SK-N-SH (cell line): Measurements from ENCODE around the gene UBAP1L. TPM values are rescaled to one million over a fixed set of nuclear protein-coding genes. Genes with fewer than 3 reads are reported as not detected.

Experiments
- CTCF ChIA-PET: fragments of 300-600, 350-600 bp; formaldehyde crosslinking; extraction: SDS; loops from one replicate; lab custom pipeline; 2021; lab: Yijun Ruan, JAX
- POLR2A ChIA-PET: fragments of 350-600 bp; sonication (Branson Sonifier 250); formaldehyde crosslinking; extraction: SDS; loops from one replicate; lab custom pipeline; 2020; ENCODE audit warnings: antibody characterized with exemption, inconsistent platforms; lab: Yijun Ruan, JAX
- DNase-seq: peaks from one replicate; pipeline ENCODE4 v3.0.0; 2012
- H2AFZ ChIP-seq: fragments of 200-600 bp; sonication (generic); 2 replicates; pipeline ENCODE4 v1.8.1; 2016; ENCODE audit warnings: antibody characterized with exemption, mild to moderate bottlenecking, low read depth
- H3F3A ChIP-seq: fragments of 200-600 bp; sonication (generic); replicated peaks from 2 replicates; pipeline ENCODE3; 2016; ENCODE audit warnings: antibody characterized with exemption, mild to moderate bottlenecking; ENCODE audit not compliant: insufficient read depth
- H3K27ac ChIP-seq, 2 experiments: fragments of 200-500 bp in 1 of 2; fragments of 200-600 bp in 1 of 2; sonication (Bioruptor generic) in 1 of 2; sonication (generic), shearing (Covaris generic) in 1 of 2; 2 replicates each; pipeline versions ENCODE4 v1.5.1 to v1.6.1; 2014 to 2016; ENCODE audit warnings: low read depth in 2 of 2, inconsistent platforms in 1 of 2, low read length in 1 of 2, mild to moderate bottlenecking in 1 of 2, mixed read lengths in 1 of 2
- H3K27me3 ChIP-seq: fragments of 200-600 bp; sonication (generic), shearing (Covaris generic); 2 replicates; pipeline ENCODE4 v1.6.1; 2016; ENCODE audit warnings: mixed run types; ENCODE audit not compliant: insufficient read depth
- H3K36me3 ChIP-seq, 2 experiments: fragments of 200-500 bp in 1 of 2; fragments of 200-600 bp in 1 of 2; sonication (Bioruptor generic) in 1 of 2; sonication (generic) in 1 of 2; replicated peaks in 1 of 2; 2 replicates each; pipeline versions ENCODE3 to v1.5.1; 2014 to 2016; ENCODE audit warnings: low read length in 1 of 2, mild to moderate bottlenecking in 1 of 2; ENCODE audit not compliant: insufficient read depth in 2 of 2, control insufficient read depth in 1 of 2
- H3K4me1 ChIP-seq, 2 experiments: fragments of 200-500 bp in 1 of 2; fragments of 200-600 bp in 1 of 2; sonication (Bioruptor generic) in 1 of 2; sonication (generic), shearing (Covaris generic) in 1 of 2; 2 replicates each; pipeline versions ENCODE4 v1.5.1 to v1.6.1; 2014 to 2016; ENCODE audit warnings: low read depth in 1 of 2, low read length in 1 of 2, mixed run types in 1 of 2; ENCODE audit not compliant: insufficient read depth in 2 of 2, control insufficient read depth in 1 of 2
- H3K4me2 ChIP-seq: fragments of 200-600 bp; sonication (generic), shearing (Covaris generic); 2 replicates; pipeline ENCODE4 v1.6.1; 2017; ENCODE audit warnings: mixed run types
- H3K4me3 ChIP-seq, 2 experiments: fragments of 200-500 bp in 1 of 2; fragments of 200-600 bp in 1 of 2; sonication (Bioruptor generic) in 1 of 2; sonication (generic), shearing (Covaris generic) in 1 of 2; 2 replicates each; pipeline versions ENCODE4 v1.5.1 to v1.8.1; 2014 to 2016; ENCODE audit warnings: low read depth in 2 of 2, inconsistent platforms in 1 of 2, low read length in 1 of 2, mild to moderate bottlenecking in 1 of 2, mixed read lengths in 1 of 2, moderate library complexity in 1 of 2
- H3K79me2 ChIP-seq: fragments of 200-600 bp; sonication (generic); 2 replicates; pipeline ENCODE4 v1.8.1; 2017; ENCODE audit warnings: mild to moderate bottlenecking; ENCODE audit not compliant: insufficient read depth
- H3K9ac ChIP-seq: fragments of 200-600 bp; sonication (generic); 2 replicates; pipeline ENCODE4 v1.6.1; 2017; ENCODE audit warnings: mixed run types
- H3K9me2 ChIP-seq: fragments of 200-600 bp; sonication (generic); 2 replicates; pipeline ENCODE4 v1.6.1; 2017; ENCODE audit warnings: mixed run types
- H3K9me3 ChIP-seq: fragments of 200-600 bp; sonication (generic); 2 replicates; pipeline ENCODE4 v1.6.1; 2017; ENCODE audit warnings: mixed run types, mild to moderate bottlenecking, moderate library complexity
- H4K20me1 ChIP-seq: fragments of 200-600 bp; sonication (generic); 2 replicates; pipeline ENCODE4 v1.6.1; 2017; ENCODE audit warnings: mild to moderate bottlenecking, mixed run types; ENCODE audit not compliant: insufficient read depth
- CHD2 ChIP-seq: fragments of 150-350 bp; IDR thresholded peaks from 2 replicates; pipeline ENCODE4 v1.6.1; 2018; ENCODE audit warnings: low read length; ENCODE audit not compliant: partially characterized antibody
- ELF1 ChIP-seq: IDR thresholded peaks from 2 replicates; pipeline ENCODE4 v1.4.0; 2012
- FOXJ3 ChIP-seq: sonication (generic); formaldehyde crosslinking; IDR thresholded peaks from 2 replicates; pipeline ENCODE4 v1.5.1; 2020; ENCODE audit warnings: mild to moderate bottlenecking, missing genetic modification reagents
- FOXM1 ChIP-seq: IDR thresholded peaks from 2 replicates; pipeline ENCODE4 v1.4.0; 2012; ENCODE audit warnings: low read depth, mild to moderate bottlenecking
- GABPA ChIP-seq: IDR thresholded peaks from 2 replicates; pipeline ENCODE4 v1.4.0; 2012; ENCODE audit warnings: low read depth, mild to moderate bottlenecking
- GATA2 ChIP-seq: sonication (generic); formaldehyde crosslinking; IDR thresholded peaks from 2 replicates; pipeline ENCODE4 v1.5.0; 2020; ENCODE audit warnings: mild to moderate bottlenecking, missing genetic modification reagents
- NRF1 ChIP-seq: IDR thresholded peaks from 2 replicates; pipeline ENCODE4 v1.6.1; 2012; ENCODE audit warnings: low read depth, mild to moderate bottlenecking, low read length
- POLR2AphosphoS5 ChIP-seq: IDR thresholded peaks from 2 replicates; pipeline ENCODE4 v1.6.1; 2012; ENCODE audit warnings: low read depth, low read length
- TAF1 ChIP-seq: IDR thresholded peaks from 2 replicates; pipeline ENCODE4 v1.6.1; 2012; ENCODE audit warnings: low read depth, mild to moderate bottlenecking, low read length, moderate library complexity, borderline replicate concordance
- TEAD4 ChIP-seq: IDR thresholded peaks from 2 replicates; pipeline ENCODE4 v1.4.0; 2012; ENCODE audit warnings: mild to moderate bottlenecking, borderline replicate concordance; ENCODE audit not compliant: insufficient read depth
- YY1 ChIP-seq: IDR thresholded peaks from 2 replicates; pipeline ENCODE4 v1.4.0; 2012; ENCODE audit warnings: low read depth, mild to moderate bottlenecking
- WGBS: methylation state at CpG from one replicate; pipeline ENCODE4 v1.1.6; 2017; ENCODE audit warnings: low lambda C conversion rate; 5-methylcytosine and 5-hydroxymethylcytosine counted together
- polyA plus RNA-seq, 3 experiments: library from polyadenylated mRNA; depleted of rRNA; stranded (reverse); fragments of >200 nt; gene quantifications; 2 replicates each; pipeline ENCODE4 v1.2.3, GENCODE V29; 2012
- TF ChIP-seq, protein P1 (sequence below): IDR thresholded peaks from 2 replicates; pipeline ENCODE4 v1.4.0; 2012; ENCODE audit warnings: low read depth
- TF ChIP-seq, protein P2 (sequence below): IDR thresholded peaks from 2 replicates; pipeline ENCODE4 v1.4.0; 2012; ENCODE audit warnings: low read depth, borderline replicate concordance
- TF ChIP-seq, protein P3 (sequence below): IDR thresholded peaks from 2 replicates; pipeline ENCODE4; 2012
- TF ChIP-seq, protein P4 (sequence below): fragments of 200-600 bp; sonication (generic); IDR thresholded peaks from 2 replicates; pipeline ENCODE4 v1.6.1; 2017; ENCODE audit warnings: antibody characterized with exemption, mild to moderate bottlenecking, moderate library complexity
- TF ChIP-seq, protein P5 (sequence below): IDR thresholded peaks from 2 replicates; pipeline ENCODE4 v1.6.1; 2012; ENCODE audit warnings: mild to moderate bottlenecking, low read depth, low read length, moderate library complexity
- TF ChIP-seq, protein P6 (sequence below): fragments of 150-350 bp; IDR thresholded peaks from 2 replicates; pipeline ENCODE4 v1.6.1; 2016; ENCODE audit warnings: mild to moderate bottlenecking, low read depth, low read length

Gene UBAP1L
- polyA plus RNA-seq, 1 of the 3 experiments (the other 2 are of a cell fraction), result 1.8 TPM

DNA sequence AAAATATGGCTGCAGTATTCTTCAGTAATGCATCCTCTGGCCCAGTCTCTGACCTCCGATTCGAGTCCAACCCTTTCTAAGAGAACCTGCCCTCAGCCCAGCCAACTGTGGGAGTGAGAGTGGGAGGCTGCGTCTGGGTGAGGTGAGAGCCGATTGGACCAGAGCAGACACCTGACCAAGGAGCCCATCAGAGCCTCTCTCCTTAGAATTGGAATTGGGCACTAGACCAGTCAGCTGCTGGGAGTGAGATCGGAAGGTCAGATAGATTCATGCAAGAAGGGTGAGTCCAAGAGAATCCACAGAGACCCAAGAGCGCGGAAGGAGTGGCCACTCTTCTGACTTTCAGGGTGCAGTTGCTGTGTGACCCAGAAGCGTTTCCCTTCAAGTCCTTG lies 57.5 kb downstream of the UBAP1L start:
- no peak overlapping the region for H3K27ac ChIP-seq

DNA sequence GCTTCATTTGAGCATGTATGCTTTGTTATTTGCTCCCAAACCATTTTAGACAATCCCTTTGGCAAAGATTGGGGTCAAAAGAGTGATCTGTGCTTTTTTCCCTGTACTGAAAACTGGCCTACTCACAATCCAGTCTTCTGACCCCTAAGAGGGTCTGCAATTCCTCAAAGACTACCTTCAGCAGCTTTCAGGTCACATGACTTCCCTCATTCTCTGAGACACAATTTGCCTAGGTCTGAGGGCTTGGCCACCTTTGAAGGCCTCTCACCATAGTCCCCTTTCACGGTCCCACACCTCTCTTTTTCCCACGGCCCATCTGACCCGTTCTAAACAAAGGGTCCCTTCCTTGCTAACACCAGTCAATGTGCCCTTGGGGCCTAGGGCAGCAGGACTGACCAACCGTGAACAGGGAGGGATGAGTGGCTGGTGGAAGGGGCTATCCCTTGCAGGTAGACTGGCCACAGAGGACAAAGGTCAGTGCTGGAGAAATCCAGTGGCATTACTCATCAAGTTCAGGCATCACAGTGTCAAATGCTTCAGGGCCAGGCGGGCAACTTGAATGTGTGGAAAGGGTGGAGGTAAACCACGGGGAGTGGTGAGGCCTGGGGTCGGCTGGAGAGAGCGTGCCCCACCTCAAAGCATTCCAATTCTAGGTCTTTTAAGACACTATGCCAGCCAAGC lies 58.0 kb downstream of the UBAP1L start:
- no peaks in the 10 kb centered on the region for H4K20me1 ChIP-seq
- H3K36me3 ChIP-seq, result no peaks in the 10 kb centered on the region
- DNase-seq, result peak; percentile 12
- no peaks in the 10 kb centered on the region for H3K27me3 ChIP-seq
- H3K9me3 ChIP-seq, result no peaks in the 10 kb centered on the region
- no peak overlapping the region for H3K9ac ChIP-seq
- POLR2A ChIA-PET, result no interaction called here
- peaks cover 0 to 4% of the 10 kb centered on the region in 2 experiments; a peak in 1 of 4 replicates for H3K4me1 ChIP-seq
- H3F3A ChIP-seq, result no peaks in the 10 kb centered on the region
- H3K4me2 ChIP-seq, result no peak overlapping the region
- no peak overlapping the region for H3K4me3 ChIP-seq
- 78% methylated on average over 8 of the region's 8 CpGs for WGBS
- H3K27ac ChIP-seq, result no peak overlapping the region
- no peaks in the 10 kb centered on the region for H3K9me2 ChIP-seq
- H3K79me2 ChIP-seq, result no peaks in the 10 kb centered on the region
- CTCF ChIA-PET, result interaction anchor here (5.2 to 9.3 kb wide), 4 partner anchors 8 to 44 kb away, joined by 39 to 109 read pairs (median 94); partner anchors contain the start of genes KBTBD13 and RASL12
- no peak overlapping the region for H2AFZ ChIP-seq
- TF ChIP-seq TAF1 (no peak), TEAD4 (no peak), CHD2 (no peak), POLR2AphosphoS5 (no peak), ELF1 (no peak), NRF1 (no peak), FOXJ3 (CRISPR knock-in tag) (no peak)
- TF ChIP-seq, protein P1, sequence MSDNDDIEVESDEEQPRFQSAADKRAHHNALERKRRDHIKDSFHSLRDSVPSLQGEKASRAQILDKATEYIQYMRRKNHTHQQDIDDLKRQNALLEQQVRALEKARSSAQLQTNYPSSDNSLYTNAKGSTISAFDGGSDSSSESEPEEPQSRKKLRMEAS, result no peak
- TF ChIP-seq, protein P2, sequence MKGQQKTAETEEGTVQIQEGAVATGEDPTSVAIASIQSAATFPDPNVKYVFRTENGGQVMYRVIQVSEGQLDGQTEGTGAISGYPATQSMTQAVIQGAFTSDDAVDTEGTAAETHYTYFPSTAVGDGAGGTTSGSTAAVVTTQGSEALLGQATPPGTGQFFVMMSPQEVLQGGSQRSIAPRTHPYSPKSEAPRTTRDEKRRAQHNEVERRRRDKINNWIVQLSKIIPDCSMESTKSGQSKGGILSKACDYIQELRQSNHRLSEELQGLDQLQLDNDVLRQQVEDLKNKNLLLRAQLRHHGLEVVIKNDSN, result no peak
- TF ChIP-seq, protein P3, sequence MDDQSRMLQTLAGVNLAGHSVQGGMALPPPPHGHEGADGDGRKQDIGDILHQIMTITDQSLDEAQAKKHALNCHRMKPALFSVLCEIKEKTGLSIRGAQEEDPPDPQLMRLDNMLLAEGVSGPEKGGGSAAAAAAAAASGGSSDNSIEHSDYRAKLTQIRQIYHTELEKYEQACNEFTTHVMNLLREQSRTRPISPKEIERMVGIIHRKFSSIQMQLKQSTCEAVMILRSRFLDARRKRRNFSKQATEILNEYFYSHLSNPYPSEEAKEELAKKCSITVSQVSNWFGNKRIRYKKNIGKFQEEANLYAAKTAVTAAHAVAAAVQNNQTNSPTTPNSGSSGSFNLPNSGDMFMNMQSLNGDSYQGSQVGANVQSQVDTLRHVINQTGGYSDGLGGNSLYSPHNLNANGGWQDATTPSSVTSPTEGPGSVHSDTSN, result no peak
- TF ChIP-seq, protein P4, sequence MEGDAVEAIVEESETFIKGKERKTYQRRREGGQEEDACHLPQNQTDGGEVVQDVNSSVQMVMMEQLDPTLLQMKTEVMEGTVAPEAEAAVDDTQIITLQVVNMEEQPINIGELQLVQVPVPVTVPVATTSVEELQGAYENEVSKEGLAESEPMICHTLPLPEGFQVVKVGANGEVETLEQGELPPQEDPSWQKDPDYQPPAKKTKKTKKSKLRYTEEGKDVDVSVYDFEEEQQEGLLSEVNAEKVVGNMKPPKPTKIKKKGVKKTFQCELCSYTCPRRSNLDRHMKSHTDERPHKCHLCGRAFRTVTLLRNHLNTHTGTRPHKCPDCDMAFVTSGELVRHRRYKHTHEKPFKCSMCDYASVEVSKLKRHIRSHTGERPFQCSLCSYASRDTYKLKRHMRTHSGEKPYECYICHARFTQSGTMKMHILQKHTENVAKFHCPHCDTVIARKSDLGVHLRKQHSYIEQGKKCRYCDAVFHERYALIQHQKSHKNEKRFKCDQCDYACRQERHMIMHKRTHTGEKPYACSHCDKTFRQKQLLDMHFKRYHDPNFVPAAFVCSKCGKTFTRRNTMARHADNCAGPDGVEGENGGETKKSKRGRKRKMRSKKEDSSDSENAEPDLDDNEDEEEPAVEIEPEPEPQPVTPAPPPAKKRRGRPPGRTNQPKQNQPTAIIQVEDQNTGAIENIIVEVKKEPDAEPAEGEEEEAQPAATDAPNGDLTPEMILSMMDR, result no peak
- TF ChIP-seq, protein P5, sequence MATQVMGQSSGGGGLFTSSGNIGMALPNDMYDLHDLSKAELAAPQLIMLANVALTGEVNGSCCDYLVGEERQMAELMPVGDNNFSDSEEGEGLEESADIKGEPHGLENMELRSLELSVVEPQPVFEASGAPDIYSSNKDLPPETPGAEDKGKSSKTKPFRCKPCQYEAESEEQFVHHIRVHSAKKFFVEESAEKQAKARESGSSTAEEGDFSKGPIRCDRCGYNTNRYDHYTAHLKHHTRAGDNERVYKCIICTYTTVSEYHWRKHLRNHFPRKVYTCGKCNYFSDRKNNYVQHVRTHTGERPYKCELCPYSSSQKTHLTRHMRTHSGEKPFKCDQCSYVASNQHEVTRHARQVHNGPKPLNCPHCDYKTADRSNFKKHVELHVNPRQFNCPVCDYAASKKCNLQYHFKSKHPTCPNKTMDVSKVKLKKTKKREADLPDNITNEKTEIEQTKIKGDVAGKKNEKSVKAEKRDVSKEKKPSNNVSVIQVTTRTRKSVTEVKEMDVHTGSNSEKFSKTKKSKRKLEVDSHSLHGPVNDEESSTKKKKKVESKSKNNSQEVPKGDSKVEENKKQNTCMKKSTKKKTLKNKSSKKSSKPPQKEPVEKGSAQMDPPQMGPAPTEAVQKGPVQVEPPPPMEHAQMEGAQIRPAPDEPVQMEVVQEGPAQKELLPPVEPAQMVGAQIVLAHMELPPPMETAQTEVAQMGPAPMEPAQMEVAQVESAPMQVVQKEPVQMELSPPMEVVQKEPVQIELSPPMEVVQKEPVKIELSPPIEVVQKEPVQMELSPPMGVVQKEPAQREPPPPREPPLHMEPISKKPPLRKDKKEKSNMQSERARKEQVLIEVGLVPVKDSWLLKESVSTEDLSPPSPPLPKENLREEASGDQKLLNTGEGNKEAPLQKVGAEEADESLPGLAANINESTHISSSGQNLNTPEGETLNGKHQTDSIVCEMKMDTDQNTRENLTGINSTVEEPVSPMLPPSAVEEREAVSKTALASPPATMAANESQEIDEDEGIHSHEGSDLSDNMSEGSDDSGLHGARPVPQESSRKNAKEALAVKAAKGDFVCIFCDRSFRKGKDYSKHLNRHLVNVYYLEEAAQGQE, result no peak

More for the DNA sequence above, 57.5 kb downstream of the UBAP1L start:
- no peaks in the 10 kb centered on the region for H3K36me3 ChIP-seq
- H3K4me3 ChIP-seq, result no peak overlapping the region
- no peaks in the 10 kb centered on the region for H3K9me3 ChIP-seq
- H3K27me3 ChIP-seq, result no peaks in the 10 kb centered on the region
- H3K4me2 ChIP-seq, result no peak overlapping the region
- H3K9ac ChIP-seq, result no peak overlapping the region
- H3F3A ChIP-seq, result no peaks in the 10 kb centered on the region
- no peaks in the 10 kb centered on the region for H3K79me2 ChIP-seq
- WGBS, result 95% methylated on average over 7 of the region's 8 CpGs
- no peak for TF ChIP-seq POLR2AphosphoS5
- no peak for TF ChIP-seq FOXM1
- TF ChIP-seq GATA2 (CRISPR knock-in tag), result no peak
- no peak for TF ChIP-seq YY1
- no peak for TF ChIP-seq FOXJ3 (CRISPR knock-in tag)
- no peak for TF ChIP-seq GABPA
- no peak for TF ChIP-seq TEAD4
- TF ChIP-seq, protein P6, sequence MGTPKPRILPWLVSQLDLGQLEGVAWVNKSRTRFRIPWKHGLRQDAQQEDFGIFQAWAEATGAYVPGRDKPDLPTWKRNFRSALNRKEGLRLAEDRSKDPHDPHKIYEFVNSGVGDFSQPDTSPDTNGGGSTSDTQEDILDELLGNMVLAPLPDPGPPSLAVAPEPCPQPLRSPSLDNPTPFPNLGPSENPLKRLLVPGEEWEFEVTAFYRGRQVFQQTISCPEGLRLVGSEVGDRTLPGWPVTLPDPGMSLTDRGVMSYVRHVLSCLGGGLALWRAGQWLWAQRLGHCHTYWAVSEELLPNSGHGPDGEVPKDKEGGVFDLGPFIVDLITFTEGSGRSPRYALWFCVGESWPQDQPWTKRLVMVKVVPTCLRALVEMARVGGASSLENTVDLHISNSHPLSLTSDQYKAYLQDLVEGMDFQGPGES, result no peak
- no peak for TF ChIP-seq ELF1
- TF ChIP-seq, protein P1, result no peak
- H3K4me1 ChIP-seq, result peaks cover 0 to 4% of the 10 kb centered on the region in 2 experiments; a peak in 1 of 4 replicates
- H4K20me1 ChIP-seq, result no peaks in the 10 kb centered on the region
- peak; percentile 11 for DNase-seq
- POLR2A ChIA-PET, result no interaction called here
- no peak overlapping the region for H2AFZ ChIP-seq
- no peaks in the 10 kb centered on the region for H3K9me2 ChIP-seq
- CTCF ChIA-PET, result interaction anchor here (1.3 to 9.3 kb wide), 5 partner anchors 8 to 44 kb away, joined by 4 to 109 read pairs (median 88); partner anchors contain the start of genes KBTBD13 and RASL12
